Muscle layer of colon (tissue), 2 donors: Measurements from ENCODE around the gene TPPP3.

ENCODE experiments used
- H3K27ac ChIP-seq: one replicate; pipeline ENCODE4 v1.7.0; 2013; ENCODE audit warnings: low read depth, mild to moderate bottlenecking, low read length, moderate library complexity
- H3K27me3 ChIP-seq, 2 donors: one replicate each; pipeline ENCODE4 v1.7.0; 2013; ENCODE audit warnings: low read length in 2 of 2, mild to moderate bottlenecking in 2 of 2; ENCODE audit not compliant: insufficient read depth in 2 of 2, control insufficient read depth in 1 of 2
- H3K36me3 ChIP-seq: one replicate; pipeline ENCODE4 v1.7.0; 2013; ENCODE audit warnings: mild to moderate bottlenecking, low read length; ENCODE audit not compliant: insufficient read depth
- H3K4me1 ChIP-seq: one replicate; pipeline ENCODE4 v1.7.0; 2013; ENCODE audit warnings: mild to moderate bottlenecking, low read length; ENCODE audit not compliant: insufficient read depth
- H3K4me3 ChIP-seq, 2 donors: one replicate each; pipeline ENCODE4 v1.7.0; 2013; ENCODE audit warnings: low read length in 2 of 2, low read depth in 1 of 2, mild to moderate bottlenecking in 1 of 2, moderate library complexity in 1 of 2
- H3K9ac ChIP-seq: one replicate; pipeline ENCODE4 v1.7.0; 2013; ENCODE audit warnings: low read length
- H3K9me3 ChIP-seq: one replicate; pipeline ENCODE4 v1.7.0; 2013; ENCODE audit warnings: mild to moderate bottlenecking, low read length
- donor health status: abdominal sarcoma.
- donor health status: Adenocarcinoma of cecum.

The TPPP3 gene

GRCh38 chr16:67349172-67349571, 44.1 kb downstream of the TPPP3 start:
- Histone ChIP-seq H3K9me3 (no peaks in the 10 kb centered on the region), H3K27me3 (no peaks in the 10 kb centered on the region), H3K27ac (no peak overlapping the region), H3K4me1 (no peaks in the 10 kb centered on the region), H3K9ac (no peak overlapping the region), H3K4me3 (no peak overlapping the region), H3K36me3 (no peaks in the 10 kb centered on the region)

- no peaks in the 10 kb centered on the region for H3K9me3 ChIP-seq
- H3K27ac ChIP-seq, result no peak overlapping the region
- no peak overlapping the region for H3K9ac ChIP-seq
- no peaks in the 10 kb centered on the region for H3K4me1 ChIP-seq
- no peak overlapping the region for H3K4me3 ChIP-seq
- H3K27me3 ChIP-seq, result no peaks in the 10 kb centered on the region
- no peaks in the 10 kb centered on the region for H3K36me3 ChIP-seq
These were observed 47.0 kb downstream of the TPPP3 start for GRCh38 chr16:67346341-67346740.

GRCh38 chr16:67345401-67345800, 47.9 kb downstream of the TPPP3 start:
- Histone ChIP-seq H3K27ac (no peak overlapping the region), H3K9me3 (no peaks in the 10 kb centered on the region), H3K9ac (no peak overlapping the region), H3K27me3 (no peaks in the 10 kb centered on the region), H3K36me3 (no peaks in the 10 kb centered on the region), H3K4me1 (no peaks in the 10 kb centered on the region), H3K4me3 (no peak overlapping the region)

GRCh38 chr16:67342616-67343015, 50.7 kb downstream of the TPPP3 start:
- Histone ChIP-seq H3K4me3 (no peak overlapping the region), H3K9ac (no peak overlapping the region), H3K27ac (no peak overlapping the region), H3K9me3 (no peaks in the 10 kb centered on the region), H3K27me3 (no peaks in the 10 kb centered on the region), H3K36me3 (no peaks in the 10 kb centered on the region), H3K4me1 (no peaks in the 10 kb centered on the region)

GRCh38 chr16:67341250-67341649, 52.0 kb downstream of the TPPP3 start:
- no peaks in the 10 kb centered on the region for H3K4me1 ChIP-seq
- no peak overlapping the region for H3K4me3 ChIP-seq
- no peaks in the 10 kb centered on the region for H3K36me3 ChIP-seq
- H3K9me3 ChIP-seq, result no peaks in the 10 kb centered on the region
- H3K27me3 ChIP-seq, result no peaks in the 10 kb centered on the region
- H3K9ac ChIP-seq, result no peak overlapping the region
- no peak overlapping the region for H3K27ac ChIP-seq
